MCF 10A (cell line): ENCODE results near the gene VMA21. TPM values are rescaled to one million over a fixed set of nuclear protein-coding genes. Genes with fewer than 3 reads are reported as not detected.

Source experiments
- BruUV-seq: library from RNA; stranded (reverse); fragments of 400-500 nt; replicated peaks from 2 replicates; lab custom pipeline; 2021; lab: Mats Ljungman, UMichigan
- CTCF ChIA-PET: fragments of 300-600 bp; sonication (Branson Sonifier 250); formaldehyde crosslinking; extraction: SDS; loops from one replicate; lab custom pipeline; 2021; ENCODE audit warnings: antibody characterized with exemption, inconsistent platforms; lab: Yijun Ruan, JAX
- POLR2A ChIA-PET: fragments of 300-600, 350-650 bp; sonication (Branson Sonifier 250); formaldehyde crosslinking; extraction: SDS; loops from one replicate; lab custom pipeline; 2020; ENCODE audit warnings: antibody characterized with exemption, inconsistent platforms; lab: Yijun Ruan, JAX
- DNase-seq: peaks from one replicate; pipeline ENCODE4 v3.0.0-alpha.2; 2018; ENCODE audit not compliant: unreplicated experiment
- H3K27ac Mint-ChIP-seq: one replicate; pipeline ENCODE4 v1.8.0; 2022; ENCODE audit warnings: mild to moderate bottlenecking, low read depth, mixed read lengths; ENCODE audit not compliant: unreplicated experiment
- H3K27me3 Mint-ChIP-seq: one replicate; pipeline ENCODE4 v1.8.0; 2022; ENCODE audit warnings: mixed read lengths; ENCODE audit not compliant: insufficient read depth, unreplicated experiment
- H3K36me3 Mint-ChIP-seq: one replicate; pipeline ENCODE4 v1.8.0; 2022; ENCODE audit warnings: mild to moderate bottlenecking, moderate library complexity, mixed read lengths; ENCODE audit not compliant: insufficient read depth, unreplicated experiment
- H3K4me1 Mint-ChIP-seq: one replicate; pipeline ENCODE4 v1.8.0; 2022; ENCODE audit warnings: mixed read lengths; ENCODE audit not compliant: insufficient read depth, unreplicated experiment
- H3K4me3 Mint-ChIP-seq: one replicate; pipeline ENCODE4 v1.8.0; 2022; ENCODE audit warnings: mild to moderate bottlenecking, moderate library complexity, mixed read lengths; ENCODE audit not compliant: unreplicated experiment
- H3K9me3 Mint-ChIP-seq: one replicate; pipeline ENCODE4 v1.8.0; 2022; ENCODE audit warnings: mixed read lengths; ENCODE audit not compliant: unreplicated experiment
- CTCF ChIP-seq: fragments of 200-600 bp; IDR thresholded peaks from one replicate; pipeline ENCODE4 v1.8.0; 2022; ENCODE audit warnings: antibody characterized with exemption, mild to moderate bottlenecking; ENCODE audit not compliant: unreplicated experiment
- intact Hi-C: fragments of 100-400 bp; cut with micrococcal nuclease; formaldehyde crosslinking; loops from 2 replicates; pipeline ENCODE4 v1.14.1; 2022
- total RNA-seq: library from RNA; stranded (reverse); gene quantifications from 2 replicates; pipeline ENCODE4 v1.2.3, GENCODE V29; 2022

VMA21 gene
- total RNA-seq, 1 experiment from 2014 or later = 46.0 TPM

- intact Hi-C loops = no loop called here
- ChIA-PET POLR2A (no interaction called here), CTCF (interaction anchor here (0.6 kb wide), 1 partner anchor 203 kb away, joined by 3 read pairs; no protein-coding TSS in a partner anchor)
- no peak for TF ChIP-seq CTCF
- H3K4me1 Mint-ChIP-seq = no peaks in the 10 kb centered on the region
- BruUV-seq = no TSS peak
- H3K4me3 Mint-ChIP-seq = no peak overlapping the region
- no peak for DNase-seq
- no peak overlapping the region for H3K27ac Mint-ChIP-seq
- no peaks in the 10 kb centered on the region for H3K27me3 Mint-ChIP-seq
- no peaks in the 10 kb centered on the region for H3K9me3 Mint-ChIP-seq
- no peaks in the 10 kb centered on the region for H3K36me3 Mint-ChIP-seq
Observed at GRCh38 chrX:151363316-151363715, 33.7 kb upstream of the VMA21 start.

GRCh38 chrX:151365579-151365978 lies 31.4 kb upstream of the VMA21 start:
- Mint-ChIP-seq H3K4me1 (no peaks in the 10 kb centered on the region), H3K27ac (no peak overlapping the region), H3K4me3 (no peak overlapping the region), H3K27me3 (no peaks in the 10 kb centered on the region), H3K9me3 (peaks cover 8% of the 10 kb centered on the region), H3K36me3 (no peaks in the 10 kb centered on the region)
- DNase-seq = no peak
- intact Hi-C loops = no loop called here
- POLR2A ChIA-PET = no interaction called here
- CTCF ChIA-PET = no interaction called here
- no peak for TF ChIP-seq CTCF
- BruUV-seq = no TSS peak

- no peaks in the 10 kb centered on the region for H3K27me3 Mint-ChIP-seq
Observed at GRCh38 chrX:151370906-151371305, 26.1 kb upstream of the VMA21 start.

GRCh38 chrX:151384807-151385206 lies 12.2 kb upstream of the VMA21 start:
- no peak for TF ChIP-seq CTCF
- intact Hi-C loops = no loop called here
- BruUV-seq = no TSS peak
- CTCF ChIA-PET = interaction anchor here (1.1 to 1.2 kb wide), 2 partner anchors 26 to 41 kb away, joined by 4 to 5 read pairs; no protein-coding TSS in a partner anchor
- H3K9me3 Mint-ChIP-seq = no peaks in the 10 kb centered on the region
- no peaks in the 10 kb centered on the region for H3K4me1 Mint-ChIP-seq
- H3K27ac Mint-ChIP-seq = no peak overlapping the region
- DNase-seq = no peak
- no peak overlapping the region for H3K4me3 Mint-ChIP-seq
- POLR2A ChIA-PET = interaction anchor here (1.5 kb wide), 1 partner anchor 12 kb away, joined by 8 read pairs; the partner anchor contains the start of gene VMA21
- H3K36me3 Mint-ChIP-seq = no peaks in the 10 kb centered on the region
- H3K27me3 Mint-ChIP-seq = no peaks in the 10 kb centered on the region

More at GRCh38 chrX:151370906-151371305, 26.1 kb upstream of the VMA21 start:
- Mint-ChIP-seq H3K36me3 (no peaks in the 10 kb centered on the region), H3K4me1 (no peaks in the 10 kb centered on the region), H3K9me3 (peaks cover 8% of the 10 kb centered on the region), H3K27ac (no peak overlapping the region), H3K4me3 (no peak overlapping the region)
- DNase-seq = no peak
- ChIA-PET POLR2A (no interaction called here), CTCF (interaction anchor here (0.6 kb wide), 1 partner anchor 11 kb away, joined by 4 read pairs; no protein-coding TSS in a partner anchor)
- intact Hi-C loops = no loop called here
- BruUV-seq = no TSS peak
- TF ChIP-seq CTCF = no peak
